GM20000 (cell line): ENCODE measurements around the gene CLNS1A.
"Not testable (repeated sequence)": the region's sequence is repeated elsewhere in the genome, so short reads cannot be mapped to it uniquely, and the experiment has no call there.

ENCODE experiments used
- DNase-seq: peaks from one replicate; pipeline ENCODE4 v3.0.0; 2012; ENCODE audit warnings: low spot score
- TF ChIP-seq, protein P1 (sequence below): IDR thresholded peaks from 2 replicates; pipeline ENCODE4 v1.5.1; 2012; ENCODE audit warnings: mild to moderate bottlenecking, control low read depth; ENCODE audit errors: extremely low read depth, missing control alignments

The CLNS1A gene

DNA sequence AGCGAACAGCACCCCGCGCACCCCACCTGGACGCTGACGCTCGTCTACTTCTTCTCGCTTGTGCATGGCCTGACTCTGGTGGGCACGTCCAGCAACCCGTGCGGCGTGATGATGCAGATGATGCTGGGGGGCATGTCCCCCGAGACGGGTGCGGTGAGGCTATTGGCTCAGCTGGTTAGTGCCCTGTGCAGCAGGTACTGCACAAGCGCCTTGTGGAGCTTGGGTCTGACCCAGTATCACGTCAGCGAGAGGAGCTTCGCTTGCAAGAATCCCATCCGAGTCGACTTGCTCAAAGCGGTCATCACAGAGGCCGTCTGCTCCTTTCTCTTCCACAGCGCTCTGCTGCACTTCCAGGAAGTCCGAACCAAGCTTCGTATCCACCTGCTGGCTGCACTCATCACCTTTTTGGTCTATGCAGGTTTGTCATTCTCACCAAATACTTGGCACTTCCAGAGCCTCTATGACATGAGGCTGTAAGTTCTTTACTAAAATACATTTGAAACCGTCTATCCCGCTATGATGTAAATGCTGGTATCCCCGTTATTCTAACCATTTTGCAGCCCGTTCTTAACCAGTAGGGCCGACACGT is 47.3 kb downstream of the CLNS1A start:
- TF ChIP-seq, protein P1, sequence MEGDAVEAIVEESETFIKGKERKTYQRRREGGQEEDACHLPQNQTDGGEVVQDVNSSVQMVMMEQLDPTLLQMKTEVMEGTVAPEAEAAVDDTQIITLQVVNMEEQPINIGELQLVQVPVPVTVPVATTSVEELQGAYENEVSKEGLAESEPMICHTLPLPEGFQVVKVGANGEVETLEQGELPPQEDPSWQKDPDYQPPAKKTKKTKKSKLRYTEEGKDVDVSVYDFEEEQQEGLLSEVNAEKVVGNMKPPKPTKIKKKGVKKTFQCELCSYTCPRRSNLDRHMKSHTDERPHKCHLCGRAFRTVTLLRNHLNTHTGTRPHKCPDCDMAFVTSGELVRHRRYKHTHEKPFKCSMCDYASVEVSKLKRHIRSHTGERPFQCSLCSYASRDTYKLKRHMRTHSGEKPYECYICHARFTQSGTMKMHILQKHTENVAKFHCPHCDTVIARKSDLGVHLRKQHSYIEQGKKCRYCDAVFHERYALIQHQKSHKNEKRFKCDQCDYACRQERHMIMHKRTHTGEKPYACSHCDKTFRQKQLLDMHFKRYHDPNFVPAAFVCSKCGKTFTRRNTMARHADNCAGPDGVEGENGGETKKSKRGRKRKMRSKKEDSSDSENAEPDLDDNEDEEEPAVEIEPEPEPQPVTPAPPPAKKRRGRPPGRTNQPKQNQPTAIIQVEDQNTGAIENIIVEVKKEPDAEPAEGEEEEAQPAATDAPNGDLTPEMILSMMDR, result no peak
- no peak for DNase-seq

DNA sequence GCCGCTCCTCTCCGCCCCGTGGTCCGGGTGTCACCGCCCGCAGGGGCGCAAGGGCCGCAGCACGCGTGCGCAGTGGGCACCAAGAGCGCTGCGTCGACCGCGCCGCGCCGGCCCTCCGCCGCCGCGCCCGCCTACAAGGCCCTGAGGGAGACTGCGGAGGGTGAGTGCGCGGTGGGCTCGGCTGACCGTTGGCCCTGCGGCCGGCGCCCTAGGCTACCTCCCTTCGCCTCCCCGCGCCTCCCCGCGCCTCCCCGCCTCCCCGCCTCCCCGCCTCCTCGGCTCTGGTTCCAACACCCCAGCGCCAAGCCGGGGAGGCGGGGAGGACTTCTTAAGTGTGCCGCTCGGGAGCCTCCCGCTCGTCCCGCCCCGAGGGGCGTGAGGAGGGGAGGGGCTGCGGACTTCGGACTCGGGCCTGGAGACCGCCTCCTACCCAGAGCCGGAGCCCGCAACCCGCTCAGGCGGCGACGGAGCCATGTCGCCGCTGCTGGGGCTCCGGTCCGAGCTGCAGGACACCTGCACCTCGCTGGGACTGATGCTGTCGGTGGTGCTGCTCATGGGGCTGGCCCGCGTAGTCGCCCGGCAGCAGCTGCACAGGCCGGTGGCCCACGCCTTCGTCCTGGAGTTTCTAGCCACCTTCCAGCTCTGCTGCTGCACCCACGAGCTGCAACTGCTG is 47.9 kb downstream of the CLNS1A start, which contains the start of gene AQP11:
TSS of gene AQP11 (plus strand) at position 433 of the 673 bp plus-strand sequence. CDS start at position 473, 40 bp downstream.
- TF ChIP-seq, protein P1, result no peak
- peak; percentile 94 for DNase-seq

DNA sequence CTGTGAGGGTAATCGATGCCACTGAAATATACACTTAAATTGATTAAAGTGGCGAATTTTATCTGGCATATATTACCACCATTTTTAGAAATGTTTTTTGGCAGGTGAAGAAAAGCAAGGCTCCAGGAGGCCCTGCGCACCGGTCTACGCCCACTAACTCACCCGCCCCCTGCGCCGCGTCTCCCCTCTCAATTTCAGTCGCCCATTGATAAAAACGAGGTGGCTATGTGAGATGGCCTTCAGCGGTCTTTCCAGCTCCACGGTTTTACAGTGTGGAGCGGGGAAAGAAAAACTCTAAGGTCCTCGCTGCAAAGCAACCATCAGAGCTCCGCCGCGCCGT is 48.4 kb downstream of the CLNS1A start:
- DNase-seq, result no peak
- TF ChIP-seq, protein P1, result no peak

DNA sequence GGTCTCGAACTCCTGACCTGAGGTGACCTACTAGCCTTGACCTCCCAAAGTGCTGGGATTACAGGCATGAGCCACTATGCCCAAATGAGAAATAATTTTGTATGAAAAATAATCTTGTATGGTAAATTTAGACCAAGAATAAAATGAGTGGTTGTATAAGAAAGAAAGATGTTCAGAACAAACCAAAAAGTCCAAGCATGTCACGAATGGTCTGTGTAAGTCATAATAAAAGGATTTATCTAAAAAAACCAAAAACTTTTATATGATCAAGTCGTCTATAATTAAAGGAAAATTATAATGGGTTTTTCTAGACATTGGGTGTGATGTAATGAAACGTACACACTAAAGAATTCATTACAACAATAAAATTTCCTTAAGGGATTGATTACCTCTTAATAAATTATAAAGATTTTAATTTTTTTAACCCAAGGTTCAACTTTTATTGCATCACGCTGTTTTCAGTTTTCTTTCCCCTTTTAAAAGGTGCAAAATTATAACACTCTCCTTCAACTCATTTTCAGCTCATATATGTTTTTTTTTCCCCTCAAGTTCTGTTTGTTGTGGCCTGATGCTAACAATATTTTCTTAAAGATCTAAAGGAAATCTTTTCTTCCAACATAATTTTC is 56.8 kb downstream of the CLNS1A start:
- TF ChIP-seq, protein P1, result no peak
- no peak for DNase-seq

DNA sequence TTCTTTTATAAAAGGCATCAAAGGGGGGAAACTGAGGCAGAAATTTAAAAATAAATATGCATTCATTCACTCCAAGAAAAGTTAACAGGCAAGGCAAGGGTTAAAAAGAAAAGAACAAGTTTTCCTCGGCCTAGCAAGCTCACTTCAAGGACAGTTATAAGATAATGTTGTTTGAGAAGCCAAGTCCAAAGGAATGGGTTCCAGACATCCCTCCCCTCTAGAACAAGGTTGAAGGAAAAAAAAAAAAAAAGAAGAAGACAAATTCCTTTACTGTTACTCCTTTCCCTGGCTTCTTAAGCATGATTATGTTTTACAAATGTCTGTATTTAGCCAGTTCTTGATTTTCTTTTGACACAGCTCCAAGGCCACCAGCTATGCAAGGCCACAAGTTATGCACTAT is 62.2 kb downstream of the CLNS1A start:
- not testable (repeated sequence) for DNase-seq

DNA sequence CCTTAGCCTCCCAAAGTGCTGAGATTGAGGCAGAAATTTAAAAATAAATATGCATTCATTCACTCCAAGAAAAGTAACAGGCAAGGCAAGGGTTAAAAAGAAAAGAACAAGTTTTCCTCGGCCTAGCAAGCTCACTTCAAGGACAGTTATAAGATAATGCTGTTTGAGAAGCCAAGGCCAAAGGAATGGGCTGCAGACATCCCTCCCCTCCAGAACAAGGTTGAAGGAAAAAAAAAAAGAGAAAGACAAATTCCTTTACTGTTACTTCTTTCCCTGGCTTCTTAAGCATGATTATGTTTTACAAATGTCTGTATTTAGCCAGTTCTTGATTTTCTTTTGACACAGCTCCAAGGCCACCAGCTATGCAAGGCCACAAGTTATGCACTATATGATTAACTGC is 66.7 kb downstream of the CLNS1A start:
- DNase-seq, result not testable (repeated sequence)

DNA sequence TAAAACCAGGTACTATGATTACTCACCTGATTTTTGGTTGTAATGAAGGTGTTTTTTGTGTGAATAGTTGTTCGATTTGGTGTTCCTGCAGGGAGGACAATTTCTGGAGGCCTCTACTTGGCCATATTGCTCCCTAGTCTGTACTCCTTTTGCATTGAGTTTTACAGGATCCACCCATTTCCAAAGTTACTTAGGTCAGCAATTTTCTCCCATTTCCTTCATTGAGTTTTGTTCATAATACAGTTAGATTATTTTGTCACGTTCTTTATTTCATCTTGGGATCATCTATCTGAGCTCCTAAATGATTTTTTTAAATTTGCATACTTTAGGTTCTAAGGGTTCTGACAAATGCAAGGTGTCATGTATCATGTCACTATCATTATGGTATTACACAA is 67.9 kb downstream of the CLNS1A start:
- TF ChIP-seq, protein P1, result no peak
- DNase-seq, result no peak

DNA sequence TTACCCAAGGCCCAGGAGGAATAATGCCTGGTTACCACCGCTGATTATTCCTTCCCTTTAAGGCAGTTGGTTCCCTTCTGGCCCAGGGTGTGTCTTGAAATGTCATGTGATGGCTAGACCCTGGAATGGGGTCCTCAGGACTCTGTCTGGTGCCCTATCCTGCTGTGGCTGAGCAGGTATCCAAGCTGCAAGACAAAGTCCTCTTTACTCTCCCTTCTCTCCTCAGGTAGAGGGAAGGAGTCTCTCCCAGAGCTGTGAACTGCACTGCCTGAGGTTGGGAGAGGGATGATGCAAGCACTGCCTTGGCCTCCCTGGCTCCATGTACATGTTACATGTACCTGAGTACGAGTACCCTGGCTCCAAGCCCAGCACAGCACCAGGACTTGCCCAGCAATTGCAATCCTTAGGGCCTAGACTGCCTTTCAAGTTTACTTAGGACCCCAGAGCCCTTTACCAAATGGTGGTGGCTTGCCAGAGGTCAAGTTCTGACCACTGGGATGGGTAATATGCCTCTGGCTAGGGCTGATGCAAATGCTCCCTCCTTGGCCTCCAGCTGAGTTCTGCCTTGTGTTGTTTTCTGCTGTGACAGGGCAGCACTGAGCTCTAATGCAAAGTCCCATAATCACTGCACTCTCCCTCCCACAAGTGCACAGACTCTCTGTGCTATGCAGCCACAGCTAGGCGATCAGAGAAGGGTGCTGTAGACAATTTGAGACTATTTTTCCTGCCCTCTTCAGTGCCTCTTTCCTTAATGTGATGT is 68.5 kb downstream of the CLNS1A start:
- no peak for DNase-seq
- TF ChIP-seq, protein P1, result no peak
